Epithelial cell of alveolus of lung (primary cell): ENCODE measurements around the gene MRFAP1. TPM values are rescaled to one million over a fixed set of nuclear protein-coding genes. Genes with fewer than 3 reads are reported as not detected.

Source experiments
- total RNA-seq: library from RNA; depleted of rRNA; stranded (reverse); fragments of >200 nt; gene quantifications from 2 replicates; pipeline ENCODE4 v1.2.1, GENCODE V29; 2015

The MRFAP1 gene
- 225 and 267 TPM in 2 replicates for total RNA-seq

GRCh38 chr4:6640292-6641163 lies at the start of gene MRFAP1:
Gene MRFAP1 (plus strand): TSS chr4:6640685. CDS start chr4:6640863, 178 bp downstream.

Other genes with a start within 250 kb of the MRFAP1 start
- gene PPP2R2C, start 168.1 kb upstream of the MRFAP1 start, total RNA-seq = 0.26 TPM in 1 of 2 replicates, not detected in the other
- 20.7 and 22.2 TPM in 2 replicates for gene MAN2B2, start 65.5 kb upstream of the MRFAP1 start, total RNA-seq
- 0.39 TPM in 1 of 2 replicates, not detected in the other for gene S100P, start 53.2 kb downstream of the MRFAP1 start, total RNA-seq
- gene MRFAP1L1, start 69.2 kb downstream of the MRFAP1 start, total RNA-seq = 31.3 and 52.2 TPM in 2 replicates
- gene BLOC1S4, start 75.5 kb downstream of the MRFAP1 start, total RNA-seq = 17.0 and 25.7 TPM in 2 replicates
- 10.9 and 15.8 TPM in 2 replicates for gene KIAA0232, start 142.0 kb downstream of the MRFAP1 start, total RNA-seq